ENCODE data around the gene PLXNC1. TPM values are rescaled to one million over a fixed set of nuclear protein-coding genes. Genes with fewer than 3 reads are reported as not detected.

PLXNC1 gene
- total RNA-seq, 1 donor from 2014 or later = 12.3 TPM

DNA sequence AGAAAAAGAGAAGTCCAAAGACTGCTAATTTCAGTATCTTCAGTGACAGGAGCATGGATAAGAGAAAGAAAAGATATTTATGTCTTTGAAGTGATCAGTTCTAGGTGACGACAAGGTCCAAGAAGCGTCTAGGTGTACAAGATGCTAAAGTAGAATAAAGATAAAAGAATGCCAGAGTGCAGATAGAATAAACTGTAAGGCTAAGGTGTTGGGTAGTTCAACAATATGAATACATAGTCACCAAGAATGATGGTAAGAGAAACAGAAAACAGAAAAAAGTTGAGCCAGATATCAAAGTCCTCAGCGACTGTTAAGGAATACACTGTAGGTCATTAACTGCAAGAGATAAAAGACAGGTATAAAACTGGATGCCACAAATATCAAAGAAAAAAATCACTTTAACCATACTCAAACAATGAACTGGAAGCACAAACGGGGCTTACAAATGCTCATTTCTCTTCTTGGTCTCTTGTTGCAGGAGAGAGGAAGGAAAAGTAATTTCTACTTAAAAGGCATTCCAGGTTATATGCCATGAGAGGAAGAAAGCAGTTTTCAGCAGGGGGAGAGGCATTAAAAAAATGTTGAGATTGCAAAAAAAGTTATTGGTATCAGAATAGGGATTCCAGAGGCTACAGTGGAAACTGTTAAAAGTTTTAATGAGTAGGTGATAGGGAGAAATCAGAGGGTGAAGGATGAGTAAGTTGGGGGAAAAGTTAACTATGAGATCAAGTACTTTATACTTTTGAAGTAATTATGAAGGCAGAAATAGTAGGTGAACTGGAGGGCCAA is 189.8 kb downstream of the PLXNC1 start:
- no peak for DNase-seq (ENCODE audit: low spot score)

DNA sequence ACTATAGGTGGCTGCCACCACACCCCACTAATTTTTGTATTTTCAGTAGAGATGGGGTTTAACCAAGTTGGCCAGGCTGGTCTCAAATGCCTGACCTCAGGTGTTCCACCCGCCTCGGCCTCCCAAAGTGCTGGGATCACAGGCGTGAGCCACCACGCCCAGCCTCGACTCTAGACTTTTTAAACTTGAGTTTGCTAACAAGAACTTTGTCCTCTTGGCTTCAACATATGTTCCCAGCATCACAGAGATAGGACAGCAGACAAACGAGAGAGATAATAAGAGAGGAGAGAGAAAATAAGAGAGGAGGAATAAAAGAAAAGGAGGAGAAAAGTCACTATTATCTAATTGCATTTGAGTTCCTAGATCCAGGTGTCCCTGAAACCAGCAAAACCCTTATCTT is 192.2 kb downstream of the PLXNC1 start:
- DNase-seq (ENCODE audit: low spot score) = no peak

DNA sequence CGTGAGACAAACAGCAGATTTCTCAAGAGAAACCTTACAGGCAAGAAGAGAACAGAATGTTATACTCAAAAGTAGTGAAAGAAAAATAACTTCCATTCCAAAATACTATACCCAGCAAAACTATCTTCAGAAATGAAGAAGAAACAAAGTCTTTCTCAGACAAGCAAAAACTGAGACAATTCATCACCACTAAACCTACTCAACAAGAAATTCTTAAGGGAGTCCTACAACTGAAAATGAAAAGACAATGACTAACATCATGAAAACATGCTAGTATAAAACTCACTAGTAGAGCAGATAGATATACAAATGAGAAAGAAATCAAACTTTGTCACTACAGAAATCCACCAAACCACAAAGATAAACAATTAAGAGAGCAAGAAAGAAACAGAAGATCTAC is 204.8 kb downstream of the PLXNC1 start:
- no peak for DNase-seq (ENCODE audit: low spot score)

Data from umbilical cord (tissue), 2 donors.